Body of pancreas (tissue), 4 donors: Measurements from ENCODE around the gene KMO. TPM values are rescaled to one million over a fixed set of nuclear protein-coding genes. Genes with fewer than 3 reads are reported as not detected.

Experiments
- ATAC-seq: fragments of 150-250 bp; one replicate; pipeline ENCODE4 v1.9.1; 2016
- DNase-seq, 4 donors: peaks; one replicate each; pipeline ENCODE4 v3.0.0-alpha.2; 2019
- H3K27ac ChIP-seq, 4 donors: fragments of 200-600 bp; sonication (generic); 1 replicate in 3 of 4; 2 replicates in 1 of 4; pipeline versions ENCODE4 v1.5.1 to v1.6.1; 2016 to 2019; ENCODE audit warnings: mild to moderate bottlenecking in 1 of 4, mixed read lengths in 1 of 4, moderate library complexity in 1 of 4
- H3K27me3 ChIP-seq, 2 donors: fragments of 200-600 bp; sonication (generic); one replicate each; pipeline ENCODE4 v1.6.0; 2016; ENCODE audit warnings: mild to moderate bottlenecking in 1 of 2
- H3K36me3 ChIP-seq, 2 donors: fragments of 200-600 bp; sonication (generic); replicated peaks in 1 of 2; 2 replicates each; pipeline ENCODE4 v1.5.1; 2016; ENCODE audit warnings: low read depth in 2 of 2; ENCODE audit not compliant: insufficient read depth in 1 of 2
- H3K4me1 ChIP-seq: fragments of 200-600 bp; sonication (generic); one replicate; pipeline ENCODE4 v1.6.0; 2016
- H3K4me3 ChIP-seq, 2 donors: fragments of 200-600 bp; sonication (generic); 1 replicate in 1 of 2; 2 replicates in 1 of 2; pipeline ENCODE4 v1.5.1; 2016 to 2019
- H3K9me3 ChIP-seq, 3 donors: fragments of 200-600 bp; sonication (generic); 1 replicate in 2 of 3; 2 replicates in 1 of 3; pipeline ENCODE4 v1.5.1; 2016
- CTCF ChIP-seq, 7 experiments: fragments of 450-650 bp in 4 of 7; fragments of 200-600 bp in 3 of 7; sonication (generic) in 3 of 7; IDR thresholded peaks; one replicate each; pipeline ENCODE4 v1.5.1; 2016 to 2019; ENCODE audit warnings: antibody characterized with exemption in 7 of 7
- POLR2A ChIP-seq, 3 donors: fragments of 450-650 bp; IDR thresholded peaks; one replicate each; pipeline ENCODE4 v1.6.1; 2016; ENCODE audit warnings: antibody characterized with exemption in 3 of 3, mild to moderate bottlenecking in 2 of 3
- WGBS, 2 donors: methylation state at CpG; one replicate each; pipeline ENCODE4 v1.1.5; 2017; 5-methylcytosine and 5-hydroxymethylcytosine counted together
- intact Hi-C: fragments of 100-400 bp; cut with DNase I; formaldehyde crosslinking; loops from one replicate; pipeline ENCODE4 v1.15.1; 2023
- total RNA-seq, 2 donors: library from RNA; depleted of rRNA; stranded (reverse); fragments of >200 nt; gene quantifications; one replicate each; pipeline ENCODE4 v1.1.0, GENCODE V29; 2016

The KMO gene
- total RNA-seq, 2 donors from 2014 or later = 1.3 to 3.6 TPM

- peak in 1 of 4 donors; percentile 48 for DNase-seq
- ATAC-seq = peak; percentile 19
- H3K4me1 ChIP-seq = peaks cover 38% of the 10 kb centered on the region
- peak overlapping the region; percentile 56 to 88 for H3K4me3 ChIP-seq
- peak in 1 of 3 donors; percentile 37 for TF ChIP-seq POLR2A (IDR thresholded peaks at IDR 0.05)
- TF ChIP-seq CTCF (IDR thresholded peaks at IDR 0.05) = peak in 1 of 7 experiments; percentile 8
- intact Hi-C loops = loop anchor here (10.0 kb wide), 1 partner anchor 105 kb away; the partner anchor contains the start of gene KMO
- no peaks in the 10 kb centered on the region for H3K27me3 ChIP-seq
- H3K27ac ChIP-seq = peak overlapping the region; percentile 62 to 81 (median 75)
- H3K36me3 ChIP-seq = no peaks in the 10 kb centered on the region
- H3K9me3 ChIP-seq = no peaks in the 10 kb centered on the region
- WGBS, 2 donors = 0% methylated on average over 7 to 42 of the region's 42 CpGs
Observed at GRCh38 chr1:241639623-241640148, 107.5 kb downstream of the KMO start.

DNA sequence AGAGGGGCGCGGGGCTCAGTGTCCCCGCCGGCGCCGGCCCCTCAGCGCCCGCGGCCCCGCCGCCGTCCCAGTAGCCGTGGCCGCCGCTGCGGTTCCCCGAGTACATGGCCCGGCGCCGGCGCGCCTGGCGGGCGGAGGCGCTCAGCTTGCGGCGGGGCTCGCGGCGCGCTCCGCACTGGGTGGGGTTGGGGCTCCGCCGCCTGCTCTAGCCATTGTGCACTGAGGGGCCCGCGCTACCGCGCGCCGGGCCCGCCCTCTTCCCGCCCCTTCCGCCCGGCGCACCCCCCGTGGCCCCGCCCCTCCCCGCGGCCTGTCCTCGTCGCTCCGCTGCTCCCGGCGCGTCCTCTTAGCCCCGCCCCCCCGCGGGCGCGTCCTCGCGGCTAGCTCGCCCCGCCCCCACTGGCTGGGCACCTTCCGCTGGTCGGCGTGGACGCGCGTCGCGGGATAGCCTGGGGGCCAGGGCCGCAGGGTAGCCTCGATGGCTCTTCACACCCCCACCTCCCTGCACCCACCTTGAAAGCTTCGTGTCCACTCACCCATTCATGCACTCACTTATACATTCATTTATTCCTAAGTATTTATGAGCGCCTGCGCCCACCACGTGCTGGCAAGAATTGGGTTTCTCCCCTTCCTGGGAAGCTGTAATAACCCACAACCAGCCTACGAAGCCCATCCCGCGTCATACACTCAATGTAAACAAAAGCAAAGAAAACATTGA, 108.1 kb downstream of the KMO start, which contains the start of the genes CHML and OPN3:
TSS of gene CHML (minus strand) at position 221 of the 718 bp plus-strand sequence. CDS start 4,603 bp downstream, outside the sequence.
TSS of gene OPN3 (minus strand) at position 221 of the 718 bp plus-strand sequence. CDS start at position 106, 115 bp downstream.
- intact Hi-C loops = no loop called here
- TF ChIP-seq POLR2A (IDR thresholded peaks at IDR 0.05) (peak in 2 of 3 donors; percentile 62 to 78), CTCF (IDR thresholded peaks at IDR 0.05) (peak in 1 of 7 experiments; percentile 25)
- H3K36me3 ChIP-seq = no peaks in the 10 kb centered on the region

DNA sequence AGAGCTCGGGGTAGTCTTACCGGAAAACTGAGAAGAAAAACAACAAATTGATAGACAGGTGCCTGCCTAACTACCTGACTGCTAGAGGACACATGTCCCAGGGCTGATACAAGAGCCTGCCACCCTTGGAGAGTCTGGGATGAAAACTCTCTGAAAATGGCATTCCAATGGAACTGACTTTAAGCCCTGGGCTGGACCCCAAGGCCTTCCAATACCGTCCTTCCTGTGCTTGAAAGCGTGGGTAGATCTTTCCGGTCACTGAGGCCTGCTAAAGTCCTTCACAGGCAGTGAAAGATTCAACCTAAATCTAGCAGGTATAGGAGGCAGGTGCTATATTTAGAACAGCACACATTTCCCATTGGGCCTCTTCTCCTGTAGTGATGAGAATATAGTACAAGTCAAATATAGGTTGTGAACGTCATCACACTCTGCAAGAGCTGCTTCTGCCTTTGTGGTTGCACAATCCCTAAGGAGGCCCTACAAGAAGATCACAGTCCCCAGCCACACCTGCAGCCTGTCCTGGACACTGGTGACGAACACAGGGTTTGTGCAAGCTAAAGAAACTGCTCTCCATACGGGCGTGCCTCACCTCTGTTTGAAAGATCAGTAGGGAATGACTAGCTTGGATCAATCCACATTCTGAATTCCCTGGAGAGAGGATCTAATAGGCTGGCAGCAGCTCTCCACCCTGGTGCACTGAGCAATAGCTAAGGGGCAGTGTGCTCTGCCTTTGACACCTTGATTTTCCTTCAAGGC, 108.9 kb downstream of the KMO start:
- WGBS, 2 donors = 77 to 86% methylated on average over 6 to 9 of the region's 9 CpGs
- DNase-seq (peak in 1 of 4 donors; percentile 2), ATAC-seq (no peak)
- Histone ChIP-seq H3K4me3 (no peak overlapping the region), H3K27me3 (no peaks in the 10 kb centered on the region), H3K36me3 (no peaks in the 10 kb centered on the region), H3K27ac (peak overlapping the region in 3 of 4 donors; percentile 32 to 81 (median 81)), H3K9me3 (no peaks in the 10 kb centered on the region), H3K4me1 (peaks cover 38% of the 10 kb centered on the region)
- no peak for TF ChIP-seq CTCF (IDR thresholded peaks at IDR 0.05)
- TF ChIP-seq POLR2A (IDR thresholded peaks at IDR 0.05) = no peak
- intact Hi-C loops = no loop called here

More for the DNA sequence above, 108.1 kb downstream of the KMO start, which contains the start of the genes CHML and OPN3:
- no peaks in the 10 kb centered on the region for H3K27me3 ChIP-seq
- H3K4me1 ChIP-seq = peaks cover 38% of the 10 kb centered on the region
- 5 to 10% methylated on average over 19 to 55 of the region's 81 CpGs for WGBS, 2 donors
- H3K4me3 ChIP-seq = peak within 1 kb of the TSS; percentile 56 to 88
- ATAC-seq = peak; percentile 99
- H3K9me3 ChIP-seq = no peaks in the 10 kb centered on the region
- peak within 1 kb of the TSS; percentile 62 to 81 (median 75) for H3K27ac ChIP-seq
- peak; percentile 94 to 96 (median 96) for DNase-seq

DNA sequence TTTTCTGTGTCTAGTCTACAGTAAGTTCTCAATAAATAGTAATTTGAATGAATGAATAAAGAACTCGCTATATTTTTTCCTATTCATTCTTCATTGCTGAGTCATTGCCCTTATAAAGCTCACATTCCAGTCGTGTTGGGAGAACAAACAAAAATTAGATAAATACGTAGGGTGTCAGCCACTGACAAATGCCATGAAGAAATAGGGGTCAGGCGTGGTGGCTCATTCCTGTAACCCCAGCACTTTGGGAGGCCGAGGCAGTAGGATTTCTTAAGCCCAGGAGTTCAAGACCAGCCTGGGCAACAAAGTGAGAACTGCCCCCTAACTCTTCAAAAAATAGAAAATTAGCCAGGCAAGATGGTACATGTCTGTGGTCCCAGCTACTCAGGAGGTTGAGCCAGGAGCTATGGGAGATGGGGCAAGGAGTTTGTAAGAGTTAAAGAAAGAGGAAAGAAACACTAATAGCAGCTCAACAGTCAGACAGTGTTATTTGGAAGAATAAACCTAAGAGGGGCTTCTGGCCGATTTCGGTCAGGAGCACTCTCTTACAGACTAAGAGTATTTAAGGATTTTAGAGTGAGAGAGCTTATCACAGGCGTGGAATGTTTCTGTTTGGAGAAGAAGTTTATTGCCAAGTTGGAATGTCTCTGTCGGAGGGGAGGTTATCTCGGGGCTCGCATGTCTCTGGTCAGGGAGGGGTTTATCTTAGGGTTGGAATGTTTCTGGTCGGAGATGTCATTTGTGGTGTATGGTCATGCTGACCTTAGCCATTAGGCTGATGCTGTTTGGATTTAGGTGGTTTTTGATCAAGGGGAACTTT, 109.8 kb downstream of the KMO start:
- no peak overlapping the region for H3K4me3 ChIP-seq
- no peak overlapping the region for H3K27ac ChIP-seq
- WGBS, 2 donors = 54 to 59% methylated on average over 12 of the region's 12 CpGs
- no peak for DNase-seq
- intact Hi-C loops = no loop called here
- no peaks in the 10 kb centered on the region for H3K36me3 ChIP-seq
- no peak for ATAC-seq
- no peaks in the 10 kb centered on the region for H3K27me3 ChIP-seq
- no peaks in the 10 kb centered on the region for H3K9me3 ChIP-seq
- TF ChIP-seq POLR2A (IDR thresholded peaks at IDR 0.05) = no peak
- TF ChIP-seq CTCF (IDR thresholded peaks at IDR 0.05) = no peak
- H3K4me1 ChIP-seq = peaks cover 35% of the 10 kb centered on the region
